K562 (cell line): ENCODE data around the gene LRRK2. TPM values are rescaled to one million over a fixed set of nuclear protein-coding genes. Genes with fewer than 3 reads are reported as not detected.

Experiments
- EP300 ChIP-seq: IDR thresholded peaks from 2 replicates; pipeline ENCODE4 v1.6.1; 2012; ENCODE audit warnings: low read length, improper control_type of control experiment
- ETV1 ChIP-seq: fragments of 450-650 bp; conservative IDR thresholded peaks from 2 replicates; pipeline ENCODE4 v1.6.1; 2016; ENCODE audit warnings: missing genetic modification characterization, control low read depth, low read depth, missing compliant biosample characterization
- EZH2 ChIP-seq: IDR thresholded peaks from 2 replicates; pipeline ENCODE4 v1.6.1; 2012; ENCODE audit warnings: low read depth, mild to moderate bottlenecking, inconsistent platforms, low read length, borderline replicate concordance
- FOXK1 ChIP-seq: sonication (generic); formaldehyde crosslinking; IDR thresholded peaks from 2 replicates; pipeline ENCODE4 v1.8.0; 2022; ENCODE audit warnings: missing genetic modification reagents, mild to moderate bottlenecking, borderline replicate concordance
- RBM22 ChIP-seq: fragments of 200-400 bp; formaldehyde crosslinking; IDR thresholded peaks from 2 replicates; pipeline ENCODE4 v1.6.1; 2018; ENCODE audit warnings: low read length, low read depth; ENCODE audit not compliant: poor library complexity, severe bottlenecking
- RFX1 ChIP-seq: fragments of 450-650 bp; IDR thresholded peaks from 2 replicates; pipeline ENCODE4 v1.6.1; 2016; ENCODE audit warnings: mild to moderate bottlenecking, moderate library complexity
- THRAP3 ChIP-seq: fragments of 450-650 bp; IDR thresholded peaks from 2 replicates; pipeline ENCODE4 v1.6.1; 2016; ENCODE audit warnings: mild to moderate bottlenecking, inconsistent platforms, borderline replicate concordance
- TOE1 ChIP-seq, 2 experiments: fragments of 450-650 bp in 1 of 2; sonication (generic) in 1 of 2; formaldehyde crosslinking in 1 of 2; IDR thresholded peaks; 2 replicates each; pipeline versions ENCODE4 v1.7.1 to v1.8.0; 2016 to 2022; ENCODE audit warnings: borderline replicate concordance in 2 of 2, mild to moderate bottlenecking in 2 of 2, antibody characterized with exemption in 1 of 2, inconsistent platforms in 1 of 2, low read depth in 1 of 2, missing genetic modification reagents in 1 of 2, moderate library complexity in 1 of 2
- ZC3H8 ChIP-seq: fragments of 450-650 bp; IDR thresholded peaks from 2 replicates; pipeline ENCODE4 v1.6.1; 2017
- ZNF77 ChIP-seq: fragments of 250-450 bp; sonication (Bioruptor Pico); IDR thresholded peaks from 2 replicates; pipeline ENCODE4 v1.5.0; 2020
- polyA plus RNA-seq, 8 experiments: library from polyadenylated mRNA; depleted of rRNA in 4 of 8; stranded (reverse) in 5 of 8; unstranded in 3 of 8; fragments of >200 nt; fragmentation: Nextera tagmentation in 2 of 8; fragmentation: Illumina TruSeq in 1 of 8; extraction: Ambion mirVana in 2 of 8; extraction: Trizol in 1 of 8; gene quantifications; 2 replicates each; pipeline versions ENCODE4 v1.2.1 to v1.2.3, GENCODE V29; 2011 to 2014; ENCODE audit warnings: inconsistent platforms in 1 of 8, missing spikeins in 1 of 8
- total RNA-seq, 7 experiments: library from RNA; depleted of rRNA in 6 of 7; stranded (reverse); fragments of >200 nt in 6 of 7; fragmentation: Illumina TruSeq in 2 of 7; extraction: Trizol in 2 of 7; gene quantifications; 2 replicates each; pipeline versions ENCODE4 v1.2.1 to v1.2.3, GENCODE V29; 2011 to 2021; ENCODE audit warnings: low replicate concordance in 1 of 7
- TF ChIP-seq, protein P1 (sequence below): sonication (generic); formaldehyde crosslinking; IDR thresholded peaks from 2 replicates; pipeline ENCODE4 v1.8.0; 2022; ENCODE audit warnings: mild to moderate bottlenecking, missing genetic modification reagents
- TF ChIP-seq, protein P2 (sequence below): IDR thresholded peaks from 2 replicates; pipeline ENCODE4 v1.6.1; 2016; ENCODE audit warnings: missing genetic modification characterization, missing compliant biosample characterization

LRRK2 gene
- total and polyA plus RNA-seq, 9 of the 15 experiments (the other 6 are each of a cell fraction or from before 2014, with no cell fraction given): 0.03 to 0.89 (median 0.31) TPM

DNA sequence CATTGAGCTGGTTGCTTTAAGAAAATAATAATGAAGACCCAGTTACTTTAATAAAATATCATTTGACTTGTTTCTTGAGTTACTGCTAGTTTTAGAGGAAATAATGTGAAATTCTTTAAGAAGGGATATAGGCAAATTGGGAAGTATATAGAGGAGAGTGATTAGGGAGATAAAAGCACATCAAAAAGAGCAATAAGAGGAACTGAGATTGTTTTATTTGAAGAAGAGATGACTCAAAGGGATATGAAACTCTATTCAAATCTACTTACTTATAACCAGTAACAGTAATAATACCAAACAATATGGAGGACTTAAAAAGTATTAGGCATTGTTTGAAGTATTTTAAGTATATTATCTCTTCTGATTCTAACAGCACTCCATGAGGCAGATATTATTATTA, 37.1 kb downstream of the LRRK2 start (continued):
- TF ChIP-seq RBM22: no peak
- no peak for TF ChIP-seq ZC3H8
- TF ChIP-seq RFX1: no peak
- no peak for TF ChIP-seq TOE1 (IDR thresholded peaks at IDR 0.05; ENCODE audit: borderline replicate concordance)
- no peak for TF ChIP-seq TOE1 (CRISPR knock-in tag; IDR thresholded peaks at IDR 0.05; ENCODE audit: borderline replicate concordance, low read depth)
- TF ChIP-seq, protein P1, sequence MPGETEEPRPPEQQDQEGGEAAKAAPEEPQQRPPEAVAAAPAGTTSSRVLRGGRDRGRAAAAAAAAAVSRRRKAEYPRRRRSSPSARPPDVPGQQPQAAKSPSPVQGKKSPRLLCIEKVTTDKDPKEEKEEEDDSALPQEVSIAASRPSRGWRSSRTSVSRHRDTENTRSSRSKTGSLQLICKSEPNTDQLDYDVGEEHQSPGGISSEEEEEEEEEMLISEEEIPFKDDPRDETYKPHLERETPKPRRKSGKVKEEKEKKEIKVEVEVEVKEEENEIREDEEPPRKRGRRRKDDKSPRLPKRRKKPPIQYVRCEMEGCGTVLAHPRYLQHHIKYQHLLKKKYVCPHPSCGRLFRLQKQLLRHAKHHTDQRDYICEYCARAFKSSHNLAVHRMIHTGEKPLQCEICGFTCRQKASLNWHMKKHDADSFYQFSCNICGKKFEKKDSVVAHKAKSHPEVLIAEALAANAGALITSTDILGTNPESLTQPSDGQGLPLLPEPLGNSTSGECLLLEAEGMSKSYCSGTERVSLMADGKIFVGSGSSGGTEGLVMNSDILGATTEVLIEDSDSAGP (CRISPR knock-in tag): no peak
- TF ChIP-seq ETV1 (tag): no peak
- no peak for TF ChIP-seq EZH2
- no peak for TF ChIP-seq ZNF77 (CRISPR knock-in tag)
- TF ChIP-seq THRAP3: no peak
- no peak for TF ChIP-seq EP300
- TF ChIP-seq FOXK1 (CRISPR knock-in tag): no peak
- TF ChIP-seq, protein P2, sequence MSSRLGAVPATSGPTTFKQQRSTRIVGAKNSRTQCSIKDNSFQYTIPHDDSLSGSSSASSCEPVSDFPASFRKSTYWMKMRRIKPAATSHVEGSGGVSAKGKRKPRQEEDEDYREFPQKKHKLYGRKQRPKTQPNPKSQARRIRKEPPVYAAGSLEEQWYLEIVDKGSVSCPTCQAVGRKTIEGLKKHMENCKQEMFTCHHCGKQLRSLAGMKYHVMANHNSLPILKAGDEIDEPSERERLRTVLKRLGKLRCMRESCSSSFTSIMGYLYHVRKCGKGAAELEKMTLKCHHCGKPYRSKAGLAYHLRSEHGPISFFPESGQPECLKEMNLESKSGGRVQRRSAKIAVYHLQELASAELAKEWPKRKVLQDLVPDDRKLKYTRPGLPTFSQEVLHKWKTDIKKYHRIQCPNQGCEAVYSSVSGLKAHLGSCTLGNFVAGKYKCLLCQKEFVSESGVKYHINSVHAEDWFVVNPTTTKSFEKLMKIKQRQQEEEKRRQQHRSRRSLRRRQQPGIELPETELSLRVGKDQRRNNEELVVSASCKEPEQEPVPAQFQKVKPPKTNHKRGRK: no peak
